Transverse colon (tissue), 4 donors: ENCODE measurements around the gene OR5K2.

ENCODE experiments used
- CTCF ChIP-seq, 5 experiments: fragments of 200-600 bp in 3 of 5; fragments of 450-650 bp in 2 of 5; sonication (generic) in 3 of 5; IDR thresholded peaks; 1 replicate in 2 of 5; 2 replicates in 3 of 5; pipeline ENCODE4 v1.5.1; 2016 to 2017; ENCODE audit warnings: antibody characterized with exemption in 5 of 5, inconsistent platforms in 3 of 5, mild to moderate bottlenecking in 2 of 5, moderate library complexity in 1 of 5
- EP300 ChIP-seq: sonication (generic); formaldehyde crosslinking; IDR thresholded peaks from one replicate; pipeline ENCODE4 v1.6.1; 2017; ENCODE audit warnings: antibody characterized with exemption, low read depth
- POLR2A ChIP-seq: fragments of 450-650 bp; IDR thresholded peaks from one replicate; pipeline ENCODE4 v1.6.1; 2016; ENCODE audit warnings: antibody characterized with exemption, mild to moderate bottlenecking, moderate library complexity
- POLR2AphosphoS5 ChIP-seq, 3 donors: sonication (generic); formaldehyde crosslinking; IDR thresholded peaks; one replicate each; pipeline ENCODE4 v1.6.1; 2016; ENCODE audit warnings: antibody characterized with exemption in 3 of 3

- TF ChIP-seq CTCF (IDR thresholded peaks at IDR 0.05): no peak
- no peak for TF ChIP-seq POLR2A
- TF ChIP-seq EP300: no peak
- no peak for TF ChIP-seq POLR2AphosphoS5 (IDR thresholded peaks at IDR 0.05)
These were observed 17.5 kb downstream of the OR5K2 start for GRCh38 chr3:98514948-98515347.
